GM21717 (cell line): ENCODE measurements around the gene PDLIM5.
"Not testable (repeated sequence)": the region's sequence is repeated elsewhere in the genome, so short reads cannot be mapped to it uniquely, and the experiment has no call there.

Experiments
- ATAC-seq: cut with Tn5 transposase; IDR thresholded peaks from one replicate; pipeline ENCODE4 v1.9.1; 2021; ENCODE audit warnings: mild to moderate bottlenecking, moderate library complexity; ENCODE audit not compliant: unreplicated experiment

Gene PDLIM5, protein sequence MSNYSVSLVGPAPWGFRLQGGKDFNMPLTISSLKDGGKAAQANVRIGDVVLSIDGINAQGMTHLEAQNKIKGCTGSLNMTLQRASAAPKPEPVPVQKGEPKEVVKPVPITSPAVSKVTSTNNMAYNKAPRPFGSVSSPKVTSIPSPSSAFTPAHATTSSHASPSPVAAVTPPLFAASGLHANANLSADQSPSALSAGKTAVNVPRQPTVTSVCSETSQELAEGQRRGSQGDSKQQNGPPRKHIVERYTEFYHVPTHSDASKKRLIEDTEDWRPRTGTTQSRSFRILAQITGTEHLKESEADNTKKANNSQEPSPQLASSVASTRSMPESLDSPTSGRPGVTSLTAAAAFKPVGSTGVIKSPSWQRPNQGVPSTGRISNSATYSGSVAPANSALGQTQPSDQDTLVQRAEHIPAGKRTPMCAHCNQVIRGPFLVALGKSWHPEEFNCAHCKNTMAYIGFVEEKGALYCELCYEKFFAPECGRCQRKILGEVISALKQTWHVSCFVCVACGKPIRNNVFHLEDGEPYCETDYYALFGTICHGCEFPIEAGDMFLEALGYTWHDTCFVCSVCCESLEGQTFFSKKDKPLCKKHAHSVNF

DNA sequence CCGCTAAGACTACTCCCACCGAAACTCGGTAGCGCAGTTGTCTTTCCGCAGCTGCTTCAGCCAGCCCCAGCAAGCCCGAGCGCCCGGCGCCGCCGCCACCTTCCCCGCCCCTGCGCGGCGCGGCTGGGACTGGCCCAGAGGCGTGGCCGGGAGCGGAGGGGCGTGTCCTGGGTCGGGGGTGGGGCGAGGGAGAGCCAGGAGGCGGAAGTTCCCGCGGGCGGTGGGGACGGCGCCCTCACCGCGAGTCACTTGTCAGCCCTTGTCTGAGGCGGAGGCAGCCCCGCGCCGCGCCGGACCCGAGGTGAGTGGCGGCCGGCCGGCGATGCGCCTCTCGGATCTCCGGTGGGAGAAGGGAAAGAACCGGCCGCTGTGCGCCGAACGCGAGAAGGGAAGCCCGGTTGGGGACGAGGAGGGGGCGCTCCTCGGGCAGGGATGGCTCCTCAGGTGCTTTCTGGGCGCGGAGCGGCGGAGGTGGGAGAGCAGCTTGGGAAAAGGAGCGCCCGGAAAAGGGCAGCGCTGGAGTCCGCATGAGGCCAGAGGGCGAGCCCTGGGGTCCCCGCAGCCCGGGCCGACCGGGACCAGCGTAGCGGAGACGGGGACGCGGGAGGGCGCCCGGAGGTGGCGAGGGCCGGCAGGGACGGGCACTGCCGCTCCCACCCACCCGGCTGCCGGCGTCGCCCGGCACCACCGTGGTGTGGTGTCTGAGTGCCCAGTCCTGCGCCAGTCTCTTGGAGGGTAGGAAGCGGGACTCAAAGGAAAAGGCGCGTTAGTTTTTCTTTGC is at the start of gene PDLIM5:
Gene PDLIM5, plus strand, starts transcription at position 248 of the 781 bp plus-strand sequence. CDS start 3,347 bp downstream, outside the sequence.
- ATAC-seq, result peak; percentile 95

DNA sequence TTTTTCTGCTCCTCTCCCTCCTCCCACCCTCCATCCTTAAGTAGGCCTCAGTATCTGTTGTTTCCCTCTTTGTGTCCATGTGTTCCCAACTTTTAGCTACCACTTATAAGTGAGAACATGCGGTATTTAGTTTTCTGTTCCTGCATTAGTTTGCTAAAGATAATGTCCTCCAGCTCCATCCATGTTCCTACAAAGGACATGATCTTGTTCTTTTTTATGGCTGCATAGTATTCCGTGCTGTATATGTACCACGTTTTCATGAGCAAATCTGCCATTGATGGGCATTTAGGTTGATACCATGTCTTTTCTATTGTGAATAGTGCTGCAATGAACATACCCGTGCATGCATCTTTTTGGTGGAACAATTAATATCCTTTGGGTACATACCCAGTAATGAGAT is 49.3 kb upstream of the PDLIM5 start:
- ATAC-seq, result not testable (repeated sequence)

DNA sequence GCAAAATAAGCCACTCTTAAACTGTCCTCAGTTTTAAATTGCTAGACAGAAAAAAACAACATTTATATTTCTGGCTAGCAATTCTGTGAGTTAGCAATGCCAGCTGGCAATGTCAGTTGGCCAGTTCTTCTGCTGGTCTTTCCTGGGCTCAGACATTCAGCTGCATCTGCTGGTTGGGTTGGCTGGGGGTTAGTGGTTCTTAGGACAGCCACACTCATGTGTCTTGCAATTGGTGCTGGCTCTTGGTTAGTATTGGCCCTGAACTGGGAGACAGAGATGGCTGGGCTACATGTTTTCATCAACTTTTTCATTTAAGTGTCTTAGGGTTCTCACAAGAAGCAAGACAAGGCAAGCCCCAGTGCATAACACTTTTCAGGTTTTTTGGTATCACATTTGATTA is 48.0 kb upstream of the PDLIM5 start:
- ATAC-seq, result no peak

DNA sequence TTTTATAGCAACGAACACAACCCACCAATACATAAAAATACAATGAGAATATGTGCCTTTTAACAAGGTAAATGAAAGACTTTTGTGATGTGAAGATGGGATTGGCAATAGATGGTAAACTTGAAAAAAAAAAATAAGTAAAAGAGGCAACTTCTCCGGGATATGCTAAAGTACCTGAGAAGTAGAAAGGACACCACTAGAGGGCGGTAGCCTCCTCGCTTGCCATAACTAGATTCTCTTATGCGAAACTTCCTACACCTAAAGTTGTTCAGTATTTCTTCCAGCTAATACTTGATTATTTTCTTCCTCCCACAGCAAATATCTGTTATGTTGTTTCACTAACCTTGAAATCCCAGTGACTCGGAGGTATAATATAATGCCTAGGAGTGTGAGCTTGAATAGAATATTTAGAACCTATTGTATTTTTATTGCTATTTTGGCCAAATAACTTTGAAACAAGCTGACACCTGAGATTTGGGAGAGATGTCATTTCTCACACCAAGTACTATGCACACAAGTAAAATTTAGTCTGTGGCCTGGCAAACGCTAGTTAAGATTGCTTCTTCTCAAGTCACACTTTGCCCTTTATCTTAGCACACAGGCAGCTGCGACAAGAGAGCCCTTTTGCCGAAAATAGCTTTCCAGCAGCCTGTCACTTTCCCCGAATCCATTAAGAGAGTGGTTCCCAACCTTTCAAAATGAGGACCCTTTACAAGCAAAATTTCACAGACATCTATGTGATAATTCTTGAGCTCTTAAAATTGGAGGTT is 44.9 kb upstream of the PDLIM5 start:
- peak; percentile 83 for ATAC-seq

DNA sequence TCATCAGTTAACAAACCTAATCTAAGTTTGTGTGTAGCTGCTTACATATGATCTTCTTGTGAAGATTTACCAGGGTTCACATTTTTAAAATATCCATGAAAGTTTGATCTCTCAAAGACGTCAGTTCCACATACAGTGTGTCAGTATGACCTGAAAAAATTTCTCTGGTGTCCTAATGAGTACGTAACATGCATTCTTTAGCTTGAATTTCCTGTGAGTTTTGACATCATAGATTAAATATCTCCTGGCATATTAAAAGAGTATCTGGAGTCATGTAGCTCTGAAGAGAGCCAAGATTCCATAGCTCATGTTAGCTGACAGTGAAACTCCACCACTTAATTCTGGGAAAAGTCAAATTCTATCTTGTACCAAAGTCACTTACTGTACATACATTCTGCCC is 43.9 kb upstream of the PDLIM5 start:
- ATAC-seq, result no peak

DNA sequence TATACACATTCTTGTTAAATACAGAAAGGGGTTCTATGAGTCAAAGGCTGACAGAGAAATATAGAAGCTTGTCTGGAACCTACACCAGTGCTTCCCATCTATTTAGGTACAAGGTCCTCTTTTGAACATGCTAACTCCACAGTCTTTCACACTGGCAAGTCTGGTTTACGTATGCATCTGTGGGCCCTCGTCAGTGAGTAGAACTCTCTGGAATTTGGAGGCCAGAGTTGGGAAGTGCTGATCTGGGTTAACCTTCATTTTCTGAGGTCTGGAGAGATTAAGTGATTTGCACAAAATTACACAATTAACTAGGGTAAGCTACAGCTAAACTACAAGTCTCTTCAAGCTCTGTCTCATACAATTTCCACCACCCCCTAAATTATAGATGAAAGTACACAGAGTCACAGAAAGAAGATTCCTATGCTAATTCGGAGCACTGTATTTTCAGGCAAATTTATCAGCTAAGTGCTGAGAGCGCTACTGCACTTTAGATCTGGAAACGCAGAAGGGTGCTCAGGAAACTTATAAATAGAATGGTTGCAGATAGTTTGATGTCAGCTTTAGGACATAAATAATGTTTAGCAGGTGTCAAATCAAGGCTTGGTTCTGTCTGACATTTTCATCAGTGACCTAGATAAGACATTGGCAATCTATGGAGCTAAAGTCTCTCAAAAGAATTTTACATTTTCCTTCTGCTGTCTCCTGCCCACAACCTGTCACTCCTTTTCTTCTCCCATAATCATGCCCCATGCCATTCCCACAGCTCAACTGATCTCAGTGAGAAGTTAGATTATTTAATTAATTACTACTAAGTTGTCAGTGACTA is 43.0 kb upstream of the PDLIM5 start:
- ATAC-seq, result no peak

DNA sequence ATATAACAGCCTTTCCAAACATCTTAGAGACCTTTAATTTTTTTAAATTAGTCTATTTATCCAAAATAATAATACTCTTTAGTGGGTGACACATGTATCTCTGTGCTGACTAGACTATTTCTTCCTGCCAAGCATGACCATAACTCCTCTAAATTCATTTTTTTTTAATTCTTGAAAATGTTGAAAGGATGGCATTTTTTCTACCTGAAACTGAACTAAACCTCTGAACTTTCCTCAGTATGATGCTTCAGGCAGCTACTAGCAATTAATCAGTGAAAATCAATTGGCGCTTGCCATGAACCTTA is 42.4 kb upstream of the PDLIM5 start:
- no peak for ATAC-seq

DNA sequence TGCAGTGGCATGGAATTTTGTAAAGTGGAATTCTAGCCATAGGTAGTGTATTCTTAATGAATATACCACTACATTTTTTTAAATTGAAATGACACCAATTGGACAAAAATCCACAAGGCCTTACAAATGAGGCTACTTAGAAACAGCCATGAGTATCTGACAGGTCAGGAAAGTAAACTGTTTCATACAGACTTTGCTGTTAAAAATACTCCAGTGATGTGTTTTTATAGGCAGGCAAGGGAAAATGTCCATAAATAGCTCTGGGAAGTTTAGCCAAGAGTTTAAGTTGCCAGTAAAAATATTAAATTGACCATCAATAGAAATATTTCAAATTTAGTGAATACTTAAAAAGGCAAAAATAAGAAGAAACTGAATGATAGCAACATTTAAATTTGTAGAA is 41.8 kb upstream of the PDLIM5 start:
- no peak for ATAC-seq

DNA sequence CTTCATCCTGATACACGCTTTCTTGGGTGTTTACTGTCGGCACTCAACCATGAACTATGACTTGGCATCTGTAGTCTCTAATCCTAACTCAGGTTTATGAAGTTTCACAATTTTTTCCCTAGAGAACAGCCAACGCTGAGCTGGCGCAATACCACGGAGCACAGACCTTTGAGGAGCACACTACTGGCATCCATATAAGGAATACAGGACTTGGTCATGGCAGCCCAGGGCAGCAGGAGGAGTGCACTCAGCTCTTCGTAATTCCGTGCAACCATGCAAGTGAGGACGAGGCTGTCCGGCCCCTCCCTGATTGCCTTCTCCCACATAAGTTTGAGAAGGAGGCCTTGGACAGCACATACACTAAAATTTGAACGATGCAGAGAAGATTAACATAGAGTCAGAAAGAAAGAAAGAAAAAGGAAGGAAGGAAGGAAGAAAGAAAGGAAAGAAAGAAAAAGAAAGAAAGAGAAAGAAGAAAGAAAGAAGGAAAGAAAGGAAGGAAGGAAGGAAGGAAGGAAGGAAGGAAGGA is 41.0 kb upstream of the PDLIM5 start:
- no peak for ATAC-seq

DNA sequence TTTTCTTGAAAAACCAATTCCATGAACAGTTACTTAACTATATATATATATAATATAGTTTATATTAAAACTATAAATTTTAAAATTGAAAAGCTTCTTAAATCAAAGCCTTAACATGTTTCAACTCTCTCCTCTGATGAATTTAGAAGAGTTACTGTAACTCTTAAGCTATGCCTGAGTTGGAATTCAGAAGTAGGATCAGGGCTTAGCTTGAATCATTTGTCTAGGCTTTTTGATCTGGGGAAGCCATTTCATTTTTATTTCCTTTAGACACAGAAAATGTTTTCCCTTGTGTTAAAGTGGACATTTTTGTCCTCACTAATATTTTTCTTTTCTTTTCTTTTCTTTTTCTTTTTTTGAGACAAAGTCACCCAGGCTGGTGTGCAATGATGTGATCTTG is 40.4 kb upstream of the PDLIM5 start:
- no peak for ATAC-seq

DNA sequence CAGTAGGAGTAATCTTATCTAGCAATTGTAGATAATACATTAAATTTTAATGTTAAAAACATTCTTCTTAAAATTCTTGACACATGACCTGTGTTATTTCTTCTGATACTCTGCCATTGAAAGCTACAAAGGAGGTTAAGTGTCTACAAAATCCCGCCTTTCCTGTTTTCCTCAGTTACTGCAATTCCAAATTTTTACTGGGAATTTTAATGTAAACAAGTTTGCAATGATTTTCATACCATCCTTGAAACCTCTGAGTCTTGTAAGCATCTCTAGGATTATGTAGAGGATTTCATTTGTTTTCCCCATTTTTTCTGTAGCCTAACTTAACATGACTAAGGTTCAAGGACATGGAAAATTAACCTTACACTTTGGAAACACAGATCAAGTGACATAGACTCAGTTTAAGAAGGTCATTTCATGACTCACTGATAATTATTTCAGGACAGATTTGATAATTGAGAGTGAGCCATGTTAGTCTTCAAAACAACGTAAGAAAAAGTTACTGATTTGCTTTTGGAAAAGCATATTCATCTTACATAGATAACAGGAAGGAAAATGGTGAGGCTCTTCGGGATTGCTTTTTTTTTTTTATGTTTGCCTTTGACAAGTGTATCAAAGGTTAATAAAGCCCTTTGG is 39.6 kb upstream of the PDLIM5 start:
- ATAC-seq, result no peak

DNA sequence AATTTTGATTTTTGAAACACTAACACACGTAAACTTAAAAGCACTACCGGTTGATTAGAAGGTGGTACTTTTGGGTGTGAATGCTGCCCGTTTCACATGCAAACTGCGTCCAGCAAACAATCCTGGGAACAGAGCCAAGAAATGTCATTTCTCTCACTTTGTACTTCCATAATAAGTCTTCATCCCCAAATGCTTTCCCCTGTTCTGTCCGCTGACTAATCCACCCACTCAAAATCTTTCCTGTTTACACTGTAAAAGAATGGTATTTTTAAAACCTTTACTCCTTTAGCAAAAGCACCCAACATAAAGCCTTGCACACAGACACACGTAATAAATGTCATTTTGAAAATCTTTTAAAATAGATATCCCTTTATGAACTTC is 39.1 kb upstream of the PDLIM5 start:
- no peak for ATAC-seq

DNA sequence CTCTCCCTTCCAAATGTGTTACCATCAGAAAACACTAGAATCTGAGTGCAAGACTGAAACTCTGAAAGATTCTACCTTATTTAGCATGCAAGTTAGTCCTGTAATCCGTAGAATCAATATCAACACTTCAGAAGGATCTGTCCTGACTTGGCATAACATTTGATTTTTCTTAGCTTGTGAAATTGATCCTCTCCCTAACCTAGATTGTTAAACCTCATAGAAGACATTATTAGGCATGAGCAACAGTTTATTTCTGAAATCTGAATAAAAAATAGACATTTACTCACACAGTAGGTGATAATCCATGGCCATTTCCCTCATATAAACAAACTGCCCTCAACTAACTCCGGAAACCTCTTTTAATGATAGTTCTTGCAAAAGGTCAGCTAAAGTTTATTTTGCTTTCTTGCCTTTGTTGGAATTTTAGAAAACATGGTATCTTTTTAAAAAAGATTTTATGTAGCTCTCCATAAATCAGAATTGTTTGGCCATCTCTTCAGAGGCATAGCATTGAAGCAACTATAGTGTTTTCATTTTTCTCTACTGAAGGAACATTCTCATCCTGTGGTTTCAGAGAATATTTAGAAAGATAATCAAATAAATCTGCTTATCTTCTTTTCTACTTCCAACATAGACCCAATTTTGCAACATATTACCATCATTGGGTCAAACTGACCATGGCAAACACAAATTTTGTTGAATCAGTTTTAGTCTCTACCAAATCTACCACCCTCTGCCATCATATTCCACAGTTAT is 38.5 kb upstream of the PDLIM5 start:
- no peak for ATAC-seq

DNA sequence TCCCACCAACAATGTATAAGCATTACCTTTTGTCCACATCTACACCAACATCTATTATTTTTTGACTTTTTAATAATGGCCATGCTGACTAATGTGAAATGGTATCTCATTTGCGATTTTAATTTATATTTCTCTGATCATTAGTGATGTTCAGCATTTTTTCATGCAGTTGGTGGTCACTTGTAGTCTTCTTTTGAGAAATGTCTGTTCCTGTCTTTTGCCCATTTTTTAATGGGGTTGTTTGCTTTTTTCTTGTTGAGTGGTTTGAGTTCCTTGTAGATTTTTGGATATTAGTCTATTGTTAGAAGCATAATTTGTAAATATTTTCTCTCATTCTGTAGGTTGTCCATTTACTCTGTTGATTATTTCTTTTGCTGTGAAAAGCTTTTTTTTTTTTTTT is 36.8 kb upstream of the PDLIM5 start:
- no peak for ATAC-seq

DNA sequence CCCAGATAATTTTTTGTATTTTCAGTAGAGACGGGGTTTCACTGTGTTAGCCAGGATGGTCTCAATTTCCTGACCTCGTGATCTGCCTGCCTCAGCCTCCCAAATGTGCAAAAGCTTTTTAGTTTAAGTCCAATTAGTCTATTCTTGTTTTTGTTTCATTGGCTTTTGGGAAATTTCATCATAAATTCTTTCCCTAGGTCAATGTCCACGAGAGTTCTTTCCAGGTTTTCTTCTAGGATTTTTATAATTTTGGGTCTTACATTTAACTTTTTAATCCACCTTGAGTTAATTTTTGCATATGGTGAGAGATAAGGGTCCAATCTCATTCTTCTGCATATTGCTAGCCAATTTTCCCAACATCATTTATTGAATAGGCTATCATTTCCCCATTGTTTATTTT is 36.3 kb upstream of the PDLIM5 start:
- no peak for ATAC-seq

DNA sequence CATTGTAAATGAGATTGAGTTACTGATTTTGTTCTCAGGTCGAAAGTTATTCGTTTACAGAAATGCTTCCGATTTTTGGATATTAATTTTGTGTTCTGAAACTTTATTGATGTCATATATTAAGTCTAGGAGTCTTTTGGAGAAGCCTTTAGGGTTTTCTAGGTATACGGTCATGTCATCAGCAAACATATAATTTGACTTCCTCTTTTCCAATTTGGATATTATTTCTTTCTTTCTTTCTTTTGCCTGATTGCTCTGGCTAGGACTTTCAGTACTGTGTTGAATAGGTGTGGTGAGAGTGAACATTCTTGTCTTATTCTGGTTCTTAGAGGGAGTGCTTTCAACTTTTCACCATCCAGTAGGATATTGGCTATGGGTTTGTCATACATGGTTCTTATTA is 35.4 kb upstream of the PDLIM5 start:
- no peak for ATAC-seq

DNA sequence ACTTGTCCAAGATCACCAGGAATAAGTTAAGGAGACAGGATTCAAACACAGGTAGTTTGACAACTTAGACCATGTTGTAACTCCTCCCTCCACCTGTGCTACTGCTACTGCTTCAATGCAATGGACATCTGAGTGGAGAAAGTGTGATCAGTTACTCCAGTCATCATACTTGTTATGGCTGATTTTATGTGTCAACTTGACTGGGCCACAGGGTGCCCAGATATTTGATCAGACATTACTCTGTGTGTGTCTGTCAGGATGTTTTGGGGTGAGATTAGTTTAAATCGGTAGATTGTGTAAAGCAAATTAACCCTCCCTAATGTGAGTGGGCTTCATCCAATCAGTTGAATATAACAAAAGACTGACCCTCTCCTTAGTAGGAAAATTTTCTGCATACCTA is 34.8 kb upstream of the PDLIM5 start:
- no peak for ATAC-seq

DNA sequence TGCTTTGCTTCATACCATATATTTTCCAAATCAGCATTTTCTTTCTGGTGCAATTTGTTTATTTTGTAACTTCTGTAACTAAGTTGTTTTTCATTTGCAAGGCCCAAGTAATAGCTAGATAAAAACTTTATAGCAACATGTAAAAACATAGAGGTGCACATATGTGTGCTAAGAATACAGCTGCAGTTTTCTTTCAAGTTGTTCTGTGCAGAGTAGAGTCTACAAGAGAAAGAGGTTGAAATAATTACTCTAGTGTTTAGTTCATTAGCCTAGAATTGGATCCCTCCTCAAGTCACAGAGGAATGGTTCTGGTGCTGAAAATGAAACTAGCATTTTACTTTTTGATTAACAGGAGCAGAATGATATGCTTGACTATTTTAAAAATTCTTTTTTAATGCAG is 32.2 kb upstream of the PDLIM5 start:
- ATAC-seq, result no peak

DNA sequence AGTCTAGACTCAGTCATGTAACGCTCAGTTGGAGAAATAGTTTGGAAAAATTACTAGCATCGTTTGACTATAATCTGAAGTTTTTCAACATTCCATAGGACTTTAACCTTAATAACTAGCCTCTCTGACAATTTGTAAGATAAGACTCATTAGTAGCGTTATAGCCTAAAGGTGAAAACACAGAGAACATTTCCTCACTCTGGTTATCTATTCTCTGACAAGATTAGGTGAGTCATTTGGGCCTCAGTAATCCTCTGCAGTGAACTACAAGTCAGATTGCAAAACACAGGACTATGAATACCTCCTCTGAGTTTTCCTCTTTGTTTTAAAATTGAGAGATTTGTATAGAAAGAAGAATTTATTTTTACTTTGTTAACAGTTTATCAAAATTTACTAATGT is 31.8 kb upstream of the PDLIM5 start:
- no peak for ATAC-seq
